Measurements from ENCODE around the gene SLC46A2.

DNA sequence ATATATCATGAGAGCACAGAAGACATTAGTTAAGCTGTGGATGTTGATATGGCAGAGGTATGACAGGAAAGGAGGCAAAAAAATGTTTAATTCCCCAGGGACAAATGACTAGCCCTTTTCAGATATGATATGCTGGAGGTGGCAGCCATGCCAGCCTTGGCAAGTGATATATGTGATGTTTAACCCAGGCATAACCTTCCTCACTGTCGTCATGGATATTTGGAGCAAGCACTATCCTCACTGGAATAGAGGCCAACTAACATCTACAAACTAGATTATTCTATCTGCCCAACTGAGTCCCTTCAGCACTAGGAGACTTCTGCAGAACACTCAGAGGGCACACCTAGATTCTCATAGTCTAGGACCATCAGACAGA lies 27.3 kb upstream of the SLC46A2 start:
- TF ChIP-seq, protein P1, sequence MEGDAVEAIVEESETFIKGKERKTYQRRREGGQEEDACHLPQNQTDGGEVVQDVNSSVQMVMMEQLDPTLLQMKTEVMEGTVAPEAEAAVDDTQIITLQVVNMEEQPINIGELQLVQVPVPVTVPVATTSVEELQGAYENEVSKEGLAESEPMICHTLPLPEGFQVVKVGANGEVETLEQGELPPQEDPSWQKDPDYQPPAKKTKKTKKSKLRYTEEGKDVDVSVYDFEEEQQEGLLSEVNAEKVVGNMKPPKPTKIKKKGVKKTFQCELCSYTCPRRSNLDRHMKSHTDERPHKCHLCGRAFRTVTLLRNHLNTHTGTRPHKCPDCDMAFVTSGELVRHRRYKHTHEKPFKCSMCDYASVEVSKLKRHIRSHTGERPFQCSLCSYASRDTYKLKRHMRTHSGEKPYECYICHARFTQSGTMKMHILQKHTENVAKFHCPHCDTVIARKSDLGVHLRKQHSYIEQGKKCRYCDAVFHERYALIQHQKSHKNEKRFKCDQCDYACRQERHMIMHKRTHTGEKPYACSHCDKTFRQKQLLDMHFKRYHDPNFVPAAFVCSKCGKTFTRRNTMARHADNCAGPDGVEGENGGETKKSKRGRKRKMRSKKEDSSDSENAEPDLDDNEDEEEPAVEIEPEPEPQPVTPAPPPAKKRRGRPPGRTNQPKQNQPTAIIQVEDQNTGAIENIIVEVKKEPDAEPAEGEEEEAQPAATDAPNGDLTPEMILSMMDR (IDR thresholded peaks at IDR 0.05; ENCODE audit: poor library complexity, severe bottlenecking) = no peak
- TF ChIP-seq TAF1 (IDR thresholded peaks at IDR 0.05; ENCODE audit: low read depth) (no peak), POLR2AphosphoS5 (IDR thresholded peaks at IDR 0.05) (no peak), EZH2 (IDR thresholded peaks at IDR 0.05; ENCODE audit: borderline replicate concordance, insufficient read depth, low read length, poor library complexity, severe bottlenecking) (no peak), EP300 (conservative IDR thresholded peaks at IDR 0.05; ENCODE audit: poor library complexity, severe bottlenecking) (no peak), MXI1 (conservative IDR thresholded peaks at IDR 0.05; ENCODE audit: poor library complexity, severe bottlenecking) (no peak), SMC3 (conservative IDR thresholded peaks at IDR 0.05; ENCODE audit: poor library complexity) (no peak), RAD21 (conservative IDR thresholded peaks at IDR 0.05) (no peak)
- TF ChIP-seq, protein P2, sequence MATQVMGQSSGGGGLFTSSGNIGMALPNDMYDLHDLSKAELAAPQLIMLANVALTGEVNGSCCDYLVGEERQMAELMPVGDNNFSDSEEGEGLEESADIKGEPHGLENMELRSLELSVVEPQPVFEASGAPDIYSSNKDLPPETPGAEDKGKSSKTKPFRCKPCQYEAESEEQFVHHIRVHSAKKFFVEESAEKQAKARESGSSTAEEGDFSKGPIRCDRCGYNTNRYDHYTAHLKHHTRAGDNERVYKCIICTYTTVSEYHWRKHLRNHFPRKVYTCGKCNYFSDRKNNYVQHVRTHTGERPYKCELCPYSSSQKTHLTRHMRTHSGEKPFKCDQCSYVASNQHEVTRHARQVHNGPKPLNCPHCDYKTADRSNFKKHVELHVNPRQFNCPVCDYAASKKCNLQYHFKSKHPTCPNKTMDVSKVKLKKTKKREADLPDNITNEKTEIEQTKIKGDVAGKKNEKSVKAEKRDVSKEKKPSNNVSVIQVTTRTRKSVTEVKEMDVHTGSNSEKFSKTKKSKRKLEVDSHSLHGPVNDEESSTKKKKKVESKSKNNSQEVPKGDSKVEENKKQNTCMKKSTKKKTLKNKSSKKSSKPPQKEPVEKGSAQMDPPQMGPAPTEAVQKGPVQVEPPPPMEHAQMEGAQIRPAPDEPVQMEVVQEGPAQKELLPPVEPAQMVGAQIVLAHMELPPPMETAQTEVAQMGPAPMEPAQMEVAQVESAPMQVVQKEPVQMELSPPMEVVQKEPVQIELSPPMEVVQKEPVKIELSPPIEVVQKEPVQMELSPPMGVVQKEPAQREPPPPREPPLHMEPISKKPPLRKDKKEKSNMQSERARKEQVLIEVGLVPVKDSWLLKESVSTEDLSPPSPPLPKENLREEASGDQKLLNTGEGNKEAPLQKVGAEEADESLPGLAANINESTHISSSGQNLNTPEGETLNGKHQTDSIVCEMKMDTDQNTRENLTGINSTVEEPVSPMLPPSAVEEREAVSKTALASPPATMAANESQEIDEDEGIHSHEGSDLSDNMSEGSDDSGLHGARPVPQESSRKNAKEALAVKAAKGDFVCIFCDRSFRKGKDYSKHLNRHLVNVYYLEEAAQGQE (IDR thresholded peaks at IDR 0.05; ENCODE audit: borderline replicate concordance) = no peak

Measured in neural cell (in vitro differentiated cells).